Nephron progenitor cell (in vitro differentiated cells): ENCODE results near the gene MACROD2.

ENCODE experiments used
- DNase-seq: peaks from one replicate; pipeline ENCODE4 v3.0.0; 2021
- H3K27ac Mint-ChIP-seq: 2 replicates; pipeline ENCODE4 v1.8.0; 2021; ENCODE audit warnings: mild to moderate bottlenecking, moderate library complexity, mixed read lengths
- H3K27me3 Mint-ChIP-seq: 2 replicates; pipeline ENCODE4 v1.8.0; 2021; ENCODE audit warnings: mild to moderate bottlenecking, low read depth, mixed read lengths; ENCODE audit not compliant: poor library complexity
- H3K36me3 Mint-ChIP-seq: 2 replicates; pipeline ENCODE4 v1.8.0; 2021; ENCODE audit warnings: low read depth, mixed read lengths
- H3K4me1 Mint-ChIP-seq: 2 replicates; pipeline ENCODE4 v1.8.0; 2021; ENCODE audit warnings: mixed read lengths
- H3K4me3 Mint-ChIP-seq: 2 replicates; pipeline ENCODE4 v1.8.0; 2021; ENCODE audit warnings: mild to moderate bottlenecking, moderate library complexity, mixed read lengths
- H3K9me3 Mint-ChIP-seq: 2 replicates; pipeline ENCODE4 v1.8.0; 2021; ENCODE audit warnings: mild to moderate bottlenecking, moderate library complexity, mixed read lengths
- TF ChIP-seq, protein P1 (sequence below): fragments of 200-600 bp; sonication (generic); IDR thresholded peaks from 2 replicates; pipeline ENCODE4 v1.5.0; 2021; ENCODE audit warnings: antibody characterized with exemption

The MACROD2 gene

DNA sequence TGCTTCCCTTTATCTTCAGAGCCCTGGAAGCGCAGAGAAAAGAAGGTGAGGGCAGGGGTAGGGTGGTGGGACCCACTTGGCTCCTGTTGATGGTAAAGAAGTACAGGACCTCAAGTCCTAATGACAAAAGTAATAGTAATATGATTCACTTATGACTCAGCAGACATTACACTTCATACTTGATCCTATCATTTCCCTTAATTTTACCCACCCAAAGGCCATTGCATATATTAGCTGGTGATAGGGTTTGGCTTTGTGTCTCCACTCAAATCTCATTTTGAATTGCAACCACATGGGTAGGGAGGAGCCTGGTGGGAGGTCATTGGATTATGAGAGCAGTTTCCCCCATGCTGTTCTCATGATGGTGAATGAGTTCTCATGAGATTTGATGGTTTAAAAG lies 1697.3 kb downstream of the MACROD2 start:
- Mint-ChIP-seq H3K4me1 (no peaks in the 10 kb centered on the region), H3K27me3 (peaks cover 7% of the 10 kb centered on the region), H3K4me3 (no peak overlapping the region), H3K9me3 (peaks cover 34% of the 10 kb centered on the region), H3K27ac (no peak overlapping the region), H3K36me3 (no peaks in the 10 kb centered on the region)
- TF ChIP-seq, protein P1, sequence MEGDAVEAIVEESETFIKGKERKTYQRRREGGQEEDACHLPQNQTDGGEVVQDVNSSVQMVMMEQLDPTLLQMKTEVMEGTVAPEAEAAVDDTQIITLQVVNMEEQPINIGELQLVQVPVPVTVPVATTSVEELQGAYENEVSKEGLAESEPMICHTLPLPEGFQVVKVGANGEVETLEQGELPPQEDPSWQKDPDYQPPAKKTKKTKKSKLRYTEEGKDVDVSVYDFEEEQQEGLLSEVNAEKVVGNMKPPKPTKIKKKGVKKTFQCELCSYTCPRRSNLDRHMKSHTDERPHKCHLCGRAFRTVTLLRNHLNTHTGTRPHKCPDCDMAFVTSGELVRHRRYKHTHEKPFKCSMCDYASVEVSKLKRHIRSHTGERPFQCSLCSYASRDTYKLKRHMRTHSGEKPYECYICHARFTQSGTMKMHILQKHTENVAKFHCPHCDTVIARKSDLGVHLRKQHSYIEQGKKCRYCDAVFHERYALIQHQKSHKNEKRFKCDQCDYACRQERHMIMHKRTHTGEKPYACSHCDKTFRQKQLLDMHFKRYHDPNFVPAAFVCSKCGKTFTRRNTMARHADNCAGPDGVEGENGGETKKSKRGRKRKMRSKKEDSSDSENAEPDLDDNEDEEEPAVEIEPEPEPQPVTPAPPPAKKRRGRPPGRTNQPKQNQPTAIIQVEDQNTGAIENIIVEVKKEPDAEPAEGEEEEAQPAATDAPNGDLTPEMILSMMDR, result no peak
- no peak for DNase-seq

DNA sequence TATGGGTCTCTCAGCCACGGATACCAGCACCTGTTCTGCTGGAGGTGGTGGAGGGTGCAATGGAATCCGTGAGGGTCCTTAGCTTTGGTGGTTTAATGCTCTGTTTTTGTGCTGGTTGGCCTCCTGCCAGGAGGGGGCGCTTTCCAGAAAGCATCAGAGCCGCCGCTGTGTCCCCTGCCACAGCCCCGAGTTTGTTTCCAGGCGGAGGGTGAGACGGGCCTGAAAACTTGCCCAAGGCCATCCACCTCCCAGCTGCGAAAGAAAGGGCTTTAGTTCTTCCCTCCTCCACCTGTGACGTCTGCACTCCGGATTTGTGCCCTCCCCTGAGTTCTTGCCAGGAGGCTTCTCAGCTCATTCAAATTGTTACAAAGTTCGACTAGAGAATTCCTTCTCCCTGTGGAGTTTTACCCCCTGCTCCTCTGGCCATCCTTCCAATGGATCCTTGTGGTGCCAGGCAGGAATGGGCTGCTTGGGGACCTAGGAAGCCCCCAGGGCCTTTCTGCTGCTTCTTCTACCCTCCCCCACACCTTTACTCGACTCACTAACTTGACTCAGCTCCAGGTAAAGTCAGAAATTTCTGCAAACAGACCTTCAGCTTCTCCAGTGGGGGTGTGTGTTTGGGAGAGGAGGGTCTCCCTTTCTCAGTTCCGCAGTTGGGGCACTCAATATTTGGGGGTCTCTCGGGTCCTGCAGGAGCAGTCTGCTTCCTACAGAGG lies 1704.3 kb downstream of the MACROD2 start:
- TF ChIP-seq, protein P1, result no peak
- no peak for DNase-seq
- H3K4me3 Mint-ChIP-seq, result no peak overlapping the region
- H3K4me1 Mint-ChIP-seq, result no peaks in the 10 kb centered on the region
- no peaks in the 10 kb centered on the region for H3K36me3 Mint-ChIP-seq
- H3K27ac Mint-ChIP-seq, result no peak overlapping the region
- H3K9me3 Mint-ChIP-seq, result peaks cover 22% of the 10 kb centered on the region
- H3K27me3 Mint-ChIP-seq, result no peaks in the 10 kb centered on the region

DNA sequence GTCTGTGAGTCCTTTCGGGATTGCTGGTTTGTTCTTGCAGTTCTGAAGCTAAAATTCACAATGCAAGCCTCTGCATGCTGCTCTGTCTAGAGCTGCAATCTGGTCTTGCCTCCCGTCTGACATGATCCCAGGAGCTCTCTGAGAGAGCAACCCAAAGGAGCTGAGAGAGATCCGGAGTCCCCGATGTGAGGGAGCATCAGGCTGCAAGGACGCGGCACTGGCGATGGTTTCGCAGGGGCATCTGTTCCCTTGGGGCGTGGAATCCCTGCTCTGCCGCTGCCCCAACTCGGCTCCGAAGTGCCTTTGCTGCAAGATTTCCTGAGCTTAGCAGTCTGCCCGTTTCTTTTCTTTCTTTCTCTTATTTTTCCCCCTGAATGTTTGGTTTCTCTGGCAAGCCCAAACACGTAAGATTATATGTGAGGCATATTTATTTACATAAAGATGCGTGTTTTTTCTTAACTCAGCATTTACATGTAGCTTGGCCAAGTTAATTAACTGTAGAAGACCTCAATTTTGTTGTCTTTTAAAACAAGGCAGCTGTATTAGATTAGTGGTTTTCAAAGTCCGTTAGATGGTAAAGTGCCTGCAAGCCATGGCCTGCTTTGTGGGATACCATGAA lies 1704.9 kb downstream of the MACROD2 start:
- Mint-ChIP-seq H3K27ac (no peak overlapping the region), H3K9me3 (peaks cover 18% of the 10 kb centered on the region), H3K4me1 (no peaks in the 10 kb centered on the region), H3K36me3 (no peaks in the 10 kb centered on the region), H3K27me3 (peaks cover 3% of the 10 kb centered on the region), H3K4me3 (no peak overlapping the region)
- no peak for DNase-seq
- TF ChIP-seq, protein P1, result no peak

DNA sequence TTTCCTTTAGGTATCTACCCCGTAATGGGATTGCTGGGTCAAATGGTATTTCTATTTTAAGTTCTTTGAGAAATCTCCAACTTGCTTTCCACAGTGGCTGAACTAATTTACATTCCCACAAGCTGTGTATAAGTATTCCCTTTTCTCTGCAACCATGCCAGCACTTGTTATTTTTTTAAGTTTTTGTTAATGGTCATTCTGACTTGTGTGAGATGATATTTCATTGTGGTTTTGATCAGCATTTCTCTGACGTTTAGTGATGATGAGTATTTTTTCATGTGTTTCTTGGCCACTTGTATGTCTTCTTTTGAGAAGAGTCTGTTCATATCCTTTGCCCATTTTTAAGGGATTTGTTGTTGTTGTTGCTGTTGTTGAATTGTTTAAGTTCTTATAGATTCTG lies 1706.8 kb downstream of the MACROD2 start:
- TF ChIP-seq, protein P1, result no peak
- no peaks in the 10 kb centered on the region for H3K36me3 Mint-ChIP-seq
- no peaks in the 10 kb centered on the region for H3K9me3 Mint-ChIP-seq
- H3K27ac Mint-ChIP-seq, result no peak overlapping the region
- peaks cover 3% of the 10 kb centered on the region for H3K27me3 Mint-ChIP-seq
- H3K4me3 Mint-ChIP-seq, result no peak overlapping the region
- no peaks in the 10 kb centered on the region for H3K4me1 Mint-ChIP-seq
- DNase-seq, result no peak

DNA sequence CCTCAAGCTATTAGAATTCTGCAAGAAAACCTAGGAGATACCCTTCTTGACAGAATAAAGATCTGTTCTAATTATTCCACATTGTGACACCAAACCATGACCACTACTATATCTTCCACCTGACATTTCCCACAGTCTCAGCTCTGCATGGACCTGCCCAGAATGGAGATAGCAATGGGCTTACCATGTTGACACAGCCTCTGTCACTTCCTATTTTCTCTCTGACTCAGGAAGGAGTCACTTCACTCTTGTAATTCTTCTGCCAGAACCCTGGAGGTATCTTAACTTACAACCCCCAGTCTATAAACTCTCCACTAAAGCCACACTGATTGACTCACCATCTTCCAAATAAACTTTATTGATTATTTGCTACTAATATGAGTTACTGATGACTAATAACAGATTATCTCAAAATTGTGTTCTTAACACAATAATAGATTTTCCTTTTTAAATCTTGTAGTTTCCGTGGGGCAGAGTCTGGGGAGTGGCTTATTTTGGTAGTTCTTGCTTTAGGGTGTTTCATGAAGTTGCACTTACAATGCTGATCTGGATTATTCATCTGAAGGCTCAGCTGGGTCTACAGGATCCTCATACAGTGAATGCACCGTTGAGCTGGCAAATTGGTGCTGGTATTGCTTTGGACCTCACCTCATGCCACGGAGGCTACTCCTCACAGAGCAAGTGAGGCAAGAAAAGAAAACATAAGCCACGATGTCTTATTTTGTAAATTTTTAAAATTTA lies 1708.0 kb downstream of the MACROD2 start:
- H3K36me3 Mint-ChIP-seq, result no peaks in the 10 kb centered on the region
- no peaks in the 10 kb centered on the region for H3K9me3 Mint-ChIP-seq
- TF ChIP-seq, protein P1, result no peak
- DNase-seq, result no peak
- H3K4me1 Mint-ChIP-seq, result no peaks in the 10 kb centered on the region
- H3K27me3 Mint-ChIP-seq, result peaks cover 3% of the 10 kb centered on the region
- H3K27ac Mint-ChIP-seq, result no peak overlapping the region
- no peak overlapping the region for H3K4me3 Mint-ChIP-seq
